Tibial artery (tissue), 4 donors: ENCODE measurements around the gene RPL32.
"Not testable (repeated sequence)": the region's sequence is repeated elsewhere in the genome, so short reads cannot be mapped to it uniquely, and the experiment has no call there.

ENCODE experiments used
- DNase-seq, 2 donors: peaks; one replicate each; pipeline ENCODE4 v3.0.0-alpha.2; 2019
- H3K27ac ChIP-seq, 2 donors: fragments of 200-600 bp; sonication (generic) in 1 of 2; 1 replicate in 1 of 2; 2 replicates in 1 of 2; pipeline ENCODE4 v1.5.1; 2018 to 2019; ENCODE audit warnings: mild to moderate bottlenecking in 1 of 2
- H3K27me3 ChIP-seq, 2 donors: fragments of 200-600 bp; sonication (generic) in 1 of 2; one replicate each; pipeline versions ENCODE4 v1.5.1 to v1.6.0; 2016 to 2019
- H3K36me3 ChIP-seq, 3 donors: fragments of 200-600 bp; sonication (generic) in 2 of 3; one replicate each; pipeline ENCODE4 v1.5.1; 2016 to 2019; ENCODE audit warnings: mild to moderate bottlenecking in 2 of 3
- H3K4me1 ChIP-seq, 4 donors: fragments of 200-600 bp; sonication (generic) in 2 of 4; 1 replicate in 3 of 4; 2 replicates in 1 of 4; pipeline ENCODE4 v1.5.1; 2016 to 2019
- H3K4me3 ChIP-seq, 2 donors: fragments of 200-600 bp; sonication (generic) in 1 of 2; 1 replicate in 1 of 2; 2 replicates in 1 of 2; pipeline ENCODE4 v1.5.1; 2018 to 2019; ENCODE audit warnings: mild to moderate bottlenecking in 2 of 2
- H3K9me3 ChIP-seq, 3 donors: fragments of 200-600 bp; sonication (generic) in 1 of 3; one replicate each; pipeline ENCODE4 v1.5.1; 2016 to 2019
- intact Hi-C: fragments of 100-400 bp; cut with DNase I; formaldehyde crosslinking; loops from one replicate; pipeline ENCODE4 v1.15.0; 2023; ENCODE audit warnings: low total_unique reads
- TF ChIP-seq, protein P1 (sequence below), 2 experiments: fragments of 200-600 bp in 1 of 2; fragments of 450-650 bp in 1 of 2; IDR thresholded peaks; one replicate each; pipeline ENCODE4 v1.5.1; 2017 to 2019; ENCODE audit warnings: antibody characterized with exemption in 2 of 2, mild to moderate bottlenecking in 1 of 2, moderate library complexity in 1 of 2

Gene RPL32

DNA sequence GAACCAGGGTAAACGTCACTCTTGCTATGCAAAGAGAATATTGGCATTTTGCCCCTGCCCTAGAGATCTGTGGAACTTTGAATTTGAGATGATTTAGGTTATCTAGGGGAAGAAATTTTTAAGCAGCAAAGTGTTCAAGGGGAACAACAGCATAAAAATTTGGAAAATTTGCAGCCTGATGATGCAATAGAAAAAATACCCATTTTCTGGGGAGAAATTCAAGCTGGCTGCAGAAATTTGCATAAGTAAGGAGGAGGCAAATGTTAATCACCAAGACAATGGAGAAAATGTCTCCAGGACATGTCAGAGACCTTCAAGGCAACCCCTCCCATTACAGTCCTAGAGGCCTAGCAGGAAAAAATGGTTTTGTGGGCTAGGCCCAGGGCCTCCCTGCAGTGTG is 4.4 kb upstream of the RPL32 start:
- TF ChIP-seq, protein P1, sequence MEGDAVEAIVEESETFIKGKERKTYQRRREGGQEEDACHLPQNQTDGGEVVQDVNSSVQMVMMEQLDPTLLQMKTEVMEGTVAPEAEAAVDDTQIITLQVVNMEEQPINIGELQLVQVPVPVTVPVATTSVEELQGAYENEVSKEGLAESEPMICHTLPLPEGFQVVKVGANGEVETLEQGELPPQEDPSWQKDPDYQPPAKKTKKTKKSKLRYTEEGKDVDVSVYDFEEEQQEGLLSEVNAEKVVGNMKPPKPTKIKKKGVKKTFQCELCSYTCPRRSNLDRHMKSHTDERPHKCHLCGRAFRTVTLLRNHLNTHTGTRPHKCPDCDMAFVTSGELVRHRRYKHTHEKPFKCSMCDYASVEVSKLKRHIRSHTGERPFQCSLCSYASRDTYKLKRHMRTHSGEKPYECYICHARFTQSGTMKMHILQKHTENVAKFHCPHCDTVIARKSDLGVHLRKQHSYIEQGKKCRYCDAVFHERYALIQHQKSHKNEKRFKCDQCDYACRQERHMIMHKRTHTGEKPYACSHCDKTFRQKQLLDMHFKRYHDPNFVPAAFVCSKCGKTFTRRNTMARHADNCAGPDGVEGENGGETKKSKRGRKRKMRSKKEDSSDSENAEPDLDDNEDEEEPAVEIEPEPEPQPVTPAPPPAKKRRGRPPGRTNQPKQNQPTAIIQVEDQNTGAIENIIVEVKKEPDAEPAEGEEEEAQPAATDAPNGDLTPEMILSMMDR (IDR thresholded peaks at IDR 0.05): no peak
- intact Hi-C loops: no loop called here
- peaks cover 0 to 5% (median 2%) of the 10 kb centered on the region in 4 donors for H3K4me1 ChIP-seq
- H3K36me3 ChIP-seq: no peaks in the 10 kb centered on the region
- no peaks in the 10 kb centered on the region for H3K27me3 ChIP-seq
- DNase-seq: no peak
- H3K4me3 ChIP-seq: no peak overlapping the region
- no peak overlapping the region for H3K27ac ChIP-seq
- H3K9me3 ChIP-seq: no peaks in the 10 kb centered on the region

DNA sequence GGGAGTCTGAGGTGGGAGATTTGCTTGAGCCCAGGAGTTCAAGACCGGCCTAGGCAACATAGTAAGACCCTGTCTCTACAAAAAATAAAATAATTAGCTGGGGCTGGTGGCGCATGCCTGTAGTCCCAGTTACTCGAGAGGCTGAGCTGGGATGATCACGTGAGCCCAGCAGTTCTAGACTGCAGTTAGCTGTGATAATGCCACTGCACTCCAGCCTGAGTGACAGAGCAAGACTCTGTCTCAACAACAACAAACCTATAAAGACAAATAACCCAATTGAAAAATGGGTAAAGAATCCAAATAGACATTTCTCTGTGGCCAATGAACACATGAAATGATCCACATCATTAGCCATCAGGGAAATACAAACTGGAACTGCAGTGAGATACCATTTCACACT is 1.1 kb upstream of the RPL32 start:
- H3K27ac ChIP-seq: peak overlapping the region in 1 of 2 donors; percentile 84
- TF ChIP-seq, protein P1 (IDR thresholded peaks at IDR 0.05): no peak
- no peak overlapping the region for H3K4me3 ChIP-seq
- H3K4me1 ChIP-seq: peaks cover 0 to 39% (median 30%) of the 10 kb centered on the region in 4 donors
- H3K27me3 ChIP-seq: no peaks in the 10 kb centered on the region
- intact Hi-C loops: loop anchor here (5.0 kb wide), 1 partner anchor 55 kb away; no protein-coding TSS in a partner anchor
- peaks cover 17 to 28% (median 23%) of the 10 kb centered on the region in 3 donors for H3K36me3 ChIP-seq
- no peaks in the 10 kb centered on the region for H3K9me3 ChIP-seq
- DNase-seq: no peak

DNA sequence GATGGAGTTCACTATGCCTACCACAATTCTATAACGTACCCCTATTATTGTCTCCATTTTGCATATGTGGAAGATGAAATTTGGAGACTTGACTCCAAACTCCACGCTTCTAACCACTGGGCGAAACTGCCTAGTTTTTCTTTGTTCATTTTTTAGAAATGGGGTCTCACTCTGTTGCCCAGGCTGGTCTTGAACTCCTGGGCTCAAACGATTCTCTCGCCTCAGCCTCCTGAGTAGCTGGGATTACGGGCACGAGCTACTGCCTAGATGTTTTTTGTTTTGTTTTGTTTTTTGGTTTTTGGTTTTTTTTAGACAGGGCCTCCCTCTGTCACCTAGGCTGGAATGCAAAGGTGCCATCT is 584 bp upstream of the RPL32 start:
- TF ChIP-seq, protein P1 (IDR thresholded peaks at IDR 0.05): peak in 1 of 2 experiments; percentile 1
- no peaks in the 10 kb centered on the region for H3K27me3 ChIP-seq
- intact Hi-C loops: loop anchor here (2.0 to 5.0 kb wide), 2 partner anchors 31 to 55 kb away; no protein-coding TSS in a partner anchor
- peaks cover 0 to 42% (median 30%) of the 10 kb centered on the region in 4 donors for H3K4me1 ChIP-seq
- H3K27ac ChIP-seq: peak overlapping the region; percentile 79 to 84
- peak overlapping the region; percentile 72 to 89 for H3K4me3 ChIP-seq
- DNase-seq: no peak
- no peaks in the 10 kb centered on the region for H3K9me3 ChIP-seq
- H3K36me3 ChIP-seq: peaks cover 22 to 33% (median 27%) of the 10 kb centered on the region in 3 donors

DNA sequence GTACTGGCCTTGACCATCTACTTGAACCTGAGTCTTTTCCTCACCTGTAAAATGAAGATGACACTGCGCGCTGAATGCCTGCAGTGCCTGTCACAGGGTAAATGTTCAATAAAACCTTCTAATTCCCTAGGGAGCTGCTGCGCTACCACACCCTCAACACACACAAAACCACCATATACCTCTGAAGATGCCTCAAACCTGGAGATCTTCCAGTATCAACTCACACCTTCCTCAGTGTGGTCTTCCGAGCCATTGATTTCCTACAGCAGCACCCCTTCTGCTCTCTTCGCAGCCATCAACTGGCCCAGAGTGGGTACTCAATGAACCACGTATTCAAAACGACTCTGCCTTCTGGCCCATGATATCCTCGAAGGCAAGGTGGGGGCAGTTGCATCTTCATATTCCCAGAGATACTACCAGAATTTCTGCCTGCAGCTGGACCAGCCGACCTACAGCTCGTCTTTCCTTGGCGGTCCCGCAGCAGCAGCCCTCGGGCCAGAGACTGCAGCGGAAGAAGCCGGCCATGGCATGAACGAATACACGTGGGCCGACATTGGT is 695 bp downstream of the RPL32 start:
- Histone ChIP-seq H3K9me3 (no peaks in the 10 kb centered on the region), H3K4me1 (peaks cover 0 to 42% (median 30%) of the 10 kb centered on the region in 4 donors), H3K4me3 (peak overlapping the region; percentile 72 to 89), H3K27me3 (no peaks in the 10 kb centered on the region), H3K36me3 (peaks cover 35 to 46% (median 39%) of the 10 kb centered on the region in 3 donors), H3K27ac (peak overlapping the region; percentile 79 to 84)
- TF ChIP-seq, protein P1 (IDR thresholded peaks at IDR 0.05): no peak
- intact Hi-C loops: loop anchor here (2.0 to 5.0 kb wide), 2 partner anchors 30 to 53 kb away; no protein-coding TSS in a partner anchor
- DNase-seq: no peak

DNA sequence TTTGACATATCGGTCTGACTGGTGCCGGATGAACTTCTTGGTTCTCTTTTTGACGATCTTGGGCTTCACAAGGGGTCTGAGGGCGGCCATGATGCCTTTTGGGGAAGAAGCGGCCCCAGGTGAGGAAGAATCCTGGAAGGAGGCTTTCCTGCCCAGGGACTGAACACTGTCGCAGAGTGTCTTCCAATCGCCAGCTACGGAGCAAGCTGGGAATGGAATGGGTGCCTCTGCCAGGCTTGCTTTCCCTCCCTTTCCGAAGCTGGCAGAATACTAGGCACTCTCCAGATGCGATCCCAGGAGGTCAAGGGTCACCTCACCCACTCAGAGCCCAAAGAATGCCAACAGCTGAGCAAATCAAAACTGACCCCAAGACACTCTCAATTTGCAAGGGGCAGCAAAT is 1.2 kb downstream of the RPL32 start:
- intact Hi-C loops: loop anchor here (2.0 to 5.0 kb wide), 2 partner anchors 29 to 53 kb away; no protein-coding TSS in a partner anchor
- Histone ChIP-seq H3K4me1 (peaks cover 0 to 42% (median 30%) of the 10 kb centered on the region in 4 donors), H3K4me3 (peak overlapping the region; percentile 72 to 89), H3K36me3 (peaks cover 40 to 51% (median 45%) of the 10 kb centered on the region in 3 donors), H3K27ac (peak overlapping the region; percentile 79 to 84)
- H3K27me3 ChIP-seq, H3K9me3 ChIP-seq, DNase-seq: not testable (repeated sequence)

DNA sequence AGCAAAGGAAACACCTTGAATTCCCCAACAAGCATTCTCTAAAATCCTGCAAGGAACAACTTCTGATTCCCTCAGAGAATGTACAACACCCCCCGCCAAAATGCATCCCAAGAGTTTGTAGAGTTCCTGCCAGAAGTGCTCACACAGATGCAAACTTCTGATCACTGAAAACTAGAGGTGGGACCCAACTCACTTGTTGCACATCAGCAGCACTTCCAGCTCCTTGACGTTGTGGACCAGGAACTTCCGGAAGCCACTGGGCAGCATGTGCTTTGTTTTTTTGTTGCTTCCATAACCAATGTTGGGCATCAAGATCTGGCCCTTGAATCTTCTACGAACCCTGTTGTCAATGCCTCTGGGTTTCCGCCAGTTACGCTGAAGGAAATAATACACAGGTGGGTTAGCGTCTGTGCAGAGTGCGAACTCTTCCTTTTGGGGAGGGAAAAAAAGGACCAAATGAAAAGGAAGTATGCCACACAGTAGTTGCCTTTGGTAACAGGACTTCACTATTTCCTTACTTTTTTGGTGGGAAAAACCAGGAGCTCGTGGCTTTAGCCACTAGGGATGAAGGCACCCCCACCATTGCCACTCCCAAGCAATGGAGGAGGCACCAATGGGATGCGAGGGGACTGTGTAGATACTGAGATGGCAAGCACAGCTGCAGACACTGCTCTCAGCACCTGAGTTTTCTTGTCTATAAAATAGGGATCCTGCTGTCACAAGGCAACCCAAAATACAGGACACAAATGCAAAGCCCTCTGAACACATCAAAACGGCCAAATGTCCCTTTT is 2.0 kb downstream of the RPL32 start:
- Histone ChIP-seq H3K4me3 (peak overlapping the region; percentile 1 to 89), H3K9me3 (no peaks in the 10 kb centered on the region), H3K27ac (peak overlapping the region in 1 of 2 donors; percentile 79), H3K4me1 (peaks cover 0 to 42% (median 30%) of the 10 kb centered on the region in 4 donors), H3K27me3 (no peaks in the 10 kb centered on the region), H3K36me3 (peaks cover 48 to 59% (median 53%) of the 10 kb centered on the region in 3 donors)
- no peak for DNase-seq
- intact Hi-C loops: no loop called here
- TF ChIP-seq, protein P1 (IDR thresholded peaks at IDR 0.05): no peak
